HEK293T (cell line): ENCODE data around the gene ZNF212.

Source experiments
- ARNT ChIP-seq: fragments of 450-650 bp; IDR thresholded peaks from 2 replicates; pipeline ENCODE4 v1.6.1; 2017; ENCODE audit warnings: mild to moderate bottlenecking
- BHLHE40 ChIP-seq: fragments of 450-650 bp; IDR thresholded peaks from 2 replicates; pipeline ENCODE4 v1.6.1; 2016; ENCODE audit warnings: mild to moderate bottlenecking, moderate library complexity, borderline replicate concordance
- CTBP1 ChIP-seq: fragments of 450-650 bp; IDR thresholded peaks from 2 replicates; pipeline ENCODE4 v1.6.1; 2016; ENCODE audit warnings: borderline replicate concordance
- ELF4 ChIP-seq: fragments of 450-650 bp; IDR thresholded peaks from 2 replicates; pipeline ENCODE4 v1.6.1; 2017; ENCODE audit warnings: antibody characterized with exemption
- FOXA1 ChIP-seq: fragments of 450-650 bp; IDR thresholded peaks from 2 replicates; pipeline ENCODE4 v1.6.1; 2016; ENCODE audit warnings: mild to moderate bottlenecking
- FOXM1 ChIP-seq: fragments of 450-650 bp; IDR thresholded peaks from 2 replicates; pipeline ENCODE4 v1.6.1; 2017; ENCODE audit warnings: mild to moderate bottlenecking, borderline replicate concordance
- HDGF ChIP-seq: fragments of 450-650 bp; IDR thresholded peaks from 2 replicates; pipeline ENCODE4 v1.6.1; 2017; ENCODE audit warnings: antibody characterized with exemption, borderline replicate concordance
- L3MBTL2 ChIP-seq: fragments of 450-650 bp; conservative IDR thresholded peaks from 2 replicates; pipeline ENCODE4 v1.6.1; 2016; ENCODE audit warnings: mild to moderate bottlenecking
- LEF1 ChIP-seq: fragments of 450-650 bp; IDR thresholded peaks from 2 replicates; pipeline ENCODE4 v1.6.1; 2017; ENCODE audit warnings: mild to moderate bottlenecking, borderline replicate concordance
- NFRKB ChIP-seq: fragments of 450-650 bp; IDR thresholded peaks from 2 replicates; pipeline ENCODE4 v1.6.1; 2016; ENCODE audit warnings: mild to moderate bottlenecking, moderate library complexity
- SP1 ChIP-seq: fragments of 450-650 bp; IDR thresholded peaks from 2 replicates; pipeline ENCODE4 v1.6.1; 2017
- SUZ12 ChIP-seq: fragments of 450-650 bp; IDR thresholded peaks from 2 replicates; pipeline ENCODE4 v1.6.1; 2016; ENCODE audit warnings: mild to moderate bottlenecking
- TARDBP ChIP-seq: fragments of 450-650 bp; IDR thresholded peaks from 2 replicates; pipeline ENCODE4 v1.6.1; 2016
- TF ChIP-seq, protein P1 (sequence below): fragments of 450-650 bp; IDR thresholded peaks from 2 replicates; pipeline ENCODE4 v1.6.1; 2016

DNA sequence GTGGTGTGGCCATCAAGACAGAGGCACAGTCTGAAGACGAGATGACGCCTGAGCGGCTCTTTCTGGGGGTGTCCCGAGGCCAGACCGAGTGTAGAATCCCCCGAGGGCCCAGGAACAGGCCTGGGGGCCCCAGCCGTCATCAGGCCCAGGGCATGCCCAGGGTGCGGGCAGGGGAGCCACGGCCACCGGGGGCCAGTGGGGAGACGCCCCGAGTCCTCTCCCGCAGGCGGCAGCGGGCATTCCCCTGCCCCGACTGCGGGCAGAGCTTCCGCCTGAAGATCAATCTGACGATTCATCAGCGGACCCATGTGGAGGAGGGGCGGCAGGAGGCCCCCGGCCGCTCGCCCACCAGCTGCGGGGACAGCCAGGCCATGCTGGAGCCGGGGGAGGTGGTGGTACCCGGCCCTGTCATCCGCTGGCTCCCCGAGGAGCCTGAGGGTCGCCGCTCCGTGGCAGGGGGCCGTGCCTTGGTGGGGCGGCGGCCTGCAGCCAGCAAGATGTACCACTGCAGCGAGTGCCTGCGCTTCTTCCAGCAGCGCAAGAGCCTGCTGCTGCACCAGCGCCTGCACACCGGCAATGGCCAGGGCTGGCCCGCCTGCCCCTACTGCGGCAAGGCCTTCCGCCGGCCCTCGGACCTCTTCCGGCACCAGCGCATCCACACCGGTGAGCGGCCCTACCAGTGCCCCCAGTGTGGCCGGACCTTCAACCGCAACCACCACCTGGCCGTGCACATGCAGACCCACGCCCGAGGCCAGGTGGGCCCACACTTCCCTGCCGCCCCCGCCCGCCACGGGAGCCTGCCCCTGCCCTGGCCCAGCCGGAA is 42.3 kb downstream of the ZNF212 start:
- no peak for TF ChIP-seq ARNT
- no peak for TF ChIP-seq FOXM1
- no peak for TF ChIP-seq SUZ12
- no peak for TF ChIP-seq ELF4
- no peak for TF ChIP-seq SP1
- TF ChIP-seq FOXA1: no peak
- no peak for TF ChIP-seq LEF1
- TF ChIP-seq L3MBTL2: no peak
- TF ChIP-seq BHLHE40: no peak
- TF ChIP-seq CTBP1: no peak
- TF ChIP-seq HDGF: no peak
- TF ChIP-seq, protein P1, sequence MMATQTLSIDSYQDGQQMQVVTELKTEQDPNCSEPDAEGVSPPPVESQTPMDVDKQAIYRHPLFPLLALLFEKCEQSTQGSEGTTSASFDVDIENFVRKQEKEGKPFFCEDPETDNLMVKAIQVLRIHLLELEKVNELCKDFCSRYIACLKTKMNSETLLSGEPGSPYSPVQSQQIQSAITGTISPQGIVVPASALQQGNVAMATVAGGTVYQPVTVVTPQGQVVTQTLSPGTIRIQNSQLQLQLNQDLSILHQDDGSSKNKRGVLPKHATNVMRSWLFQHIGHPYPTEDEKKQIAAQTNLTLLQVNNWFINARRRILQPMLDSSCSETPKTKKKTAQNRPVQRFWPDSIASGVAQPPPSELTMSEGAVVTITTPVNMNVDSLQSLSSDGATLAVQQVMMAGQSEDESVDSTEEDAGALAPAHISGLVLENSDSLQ: no peak
- TF ChIP-seq TARDBP: no peak
- no peak for TF ChIP-seq NFRKB
